ENCODE measurements around the gene CHIA. TPM values are rescaled to one million over a fixed set of nuclear protein-coding genes. Genes with fewer than 3 reads are reported as not detected.

Gene CHIA
- total and polyA plus RNA-seq, 2 of the 8 experiments (the other 6 are each of a cell fraction or from before 2014, with no cell fraction given): not detected

DNA sequence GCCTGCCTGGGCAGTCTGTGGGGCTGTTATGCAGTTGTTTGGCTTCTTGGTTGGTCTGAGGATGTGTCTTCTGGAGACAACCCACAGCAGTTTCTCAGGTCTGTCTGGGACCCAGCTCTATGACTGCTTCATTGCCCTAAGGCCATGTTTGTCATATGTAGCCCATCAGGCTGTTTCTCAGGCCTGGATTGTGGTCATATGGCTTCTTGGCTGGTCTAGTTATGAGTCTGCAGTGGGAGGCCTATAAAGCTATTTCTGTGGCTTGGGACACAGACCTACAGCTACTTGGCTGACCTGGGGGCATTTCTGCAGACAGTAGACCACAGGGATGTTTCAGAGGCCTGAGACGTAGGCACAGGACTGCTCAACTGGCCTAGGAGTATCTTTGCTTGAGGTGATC is 41.5 kb downstream of the CHIA start:
- Histone ChIP-seq H4K5ac (ENCODE audit: insufficient read length, low read depth, low read length) (no peak overlapping the region), H4K20me1 (replicated peaks in 1 of 2; ENCODE audit: control insufficient read depth in 1 of 2, insufficient read depth in 2 of 2, low read length in 2 of 2) (no peaks in the 10 kb centered on the region), H3K56ac (replicated peaks; ENCODE audit: insufficient read length, low read depth, low read length) (no peak overlapping the region), H2BK120ac (replicated peaks; ENCODE audit: low read depth, low read length) (no peak overlapping the region), H3K9ac (replicated peaks in 1 of 4; ENCODE audit: extremely low read depth in 1 of 4, low read depth in 3 of 4, low read length in 3 of 4) (no peak overlapping the region), H2BK12ac (ENCODE audit: low read depth, low read length) (no peak overlapping the region), H3K27ac (ENCODE audit: low read depth, low read length) (no peak overlapping the region), H3K79me1 (ENCODE audit: low read depth, low read length) (no peaks in the 10 kb centered on the region), H3K18ac (ENCODE audit: extremely low read depth, low read length) (no peak overlapping the region), H3K4me3 (ENCODE audit: extremely low read depth in 1 of 4, insufficient read depth in 2 of 4, low read depth in 3 of 4, low read length in 4 of 4) (no peak overlapping the region), H3K79me2 (ENCODE audit: control insufficient read depth in 1 of 2, insufficient read depth in 2 of 2, low read length in 2 of 2) (no peaks in the 10 kb centered on the region), H3K4me1 (replicated peaks in 1 of 4; ENCODE audit: control insufficient read depth in 3 of 4, insufficient read depth in 4 of 4, low read length in 3 of 4) (no peaks in the 10 kb centered on the region), H4K91ac (replicated peaks; ENCODE audit: insufficient read length, low read length) (no peak overlapping the region), H3K23me2 (ENCODE audit: low read depth, low read length) (no peaks in the 10 kb centered on the region), H2BK5ac (ENCODE audit: low read depth, low read length) (no peak overlapping the region), H2AK5ac (ENCODE audit: low read depth, low read length) (no peak overlapping the region), H4K8ac (ENCODE audit: extremely low read depth, insufficient read depth, low read length) (no peak overlapping the region), H3K27me3 (replicated peaks in 1 of 4; ENCODE audit: control insufficient read depth in 3 of 4, extremely low read depth in 1 of 4, insufficient read depth in 3 of 4, low read length in 3 of 4) (no peaks in the 10 kb centered on the region), H3K14ac (ENCODE audit: insufficient read length) (no peak overlapping the region), H3K4me2 (ENCODE audit: insufficient read depth in 1 of 2, low read depth in 2 of 2, low read length in 2 of 2) (no peak overlapping the region), H3K4ac (replicated peaks; ENCODE audit: insufficient read length, low read depth, low read length) (no peak overlapping the region), H3K9me3 (ENCODE audit: insufficient read depth in 2 of 2, low read depth in 1 of 2, low read length in 1 of 2) (no peaks in the 10 kb centered on the region), H2AFZ (ENCODE audit: low read length) (no peak overlapping the region), H3K23ac (ENCODE audit: insufficient read length) (no peak overlapping the region), H2BK20ac (ENCODE audit: low read length) (no peak overlapping the region), H2BK15ac (ENCODE audit: low read length) (no peak overlapping the region), H3K36me3 (ENCODE audit: control insufficient read depth in 2 of 4, insufficient read depth in 4 of 4, low read length in 3 of 4) (no peaks in the 10 kb centered on the region)
- CTCF ChIA-PET (ENCODE audit: partially characterized antibody): interaction anchor here (0.9 to 6.8 kb wide), 11 partner anchors 11 to 552 kb away, joined by 3 to 58 read pairs (median 6); no protein-coding TSS in a partner anchor
- TF ChIP-seq BACH1 (IDR thresholded peaks at IDR 0.05; ENCODE audit: low read length): no peak
- WGBS, 2 experiments (ENCODE audit: extremely low coverage in 1 of 2, insufficient coverage in 1 of 2, insufficient read length in 1 of 2, insufficient replicate concordance in 2 of 2, low coverage in 1 of 2, low lambda C conversion rate in 2 of 2, missing lambda C conversion rate in 1 of 2): 87% methylated on average over 1 of the region's 1 CpG; no CpG with 5 or more reads in 1 of the 2 experiments
- no peak for DNase-seq (ENCODE audit: low read depth in 1 of 2, low spot score in 2 of 2)
- POLR2A ChIA-PET (ENCODE audit: partially characterized antibody): no interaction called here
- no peak for FAIRE-seq
